Activated T-helper 1 cell treated with anti-CD3 and anti-CD28 coated beads, Interleukin-12 subunit alpha, Interleukin-12 subunit beta, Interleukin-2, Interleukin-4 antibody, amounts not matched to agents 30 ng/mL and 10 ng/mL and 1 ng/mL, durations not matched to agents 14 hours and 24 hours and 36 hours (primary cell): ENCODE data around the gene ENDOG. TPM values are rescaled to one million over a fixed set of nuclear protein-coding genes. Genes with fewer than 3 reads are reported as not detected.
"Not testable (repeated sequence)": the region's sequence is repeated elsewhere in the genome, so short reads cannot be mapped to it uniquely, and the experiment has no call there.

ENCODE experiments used
- DNase-seq: peaks from one replicate; pipeline ENCODE4 v3.0.0; 2021; ENCODE audit warnings: low spot score
- H3K27ac Mint-ChIP-seq: one replicate; pipeline ENCODE4 v1.8.0; 2021; ENCODE audit warnings: mild to moderate bottlenecking, mixed read lengths
- H3K27me3 Mint-ChIP-seq: one replicate; pipeline ENCODE4 v1.8.0; 2022; ENCODE audit warnings: mild to moderate bottlenecking, moderate library complexity, mixed read lengths; ENCODE audit not compliant: insufficient read depth
- H3K36me3 Mint-ChIP-seq: one replicate; pipeline ENCODE4 v1.8.0; 2021; ENCODE audit warnings: low read depth, mixed read lengths
- H3K4me1 Mint-ChIP-seq: one replicate; pipeline ENCODE4 v1.8.0; 2021; ENCODE audit warnings: low read depth, mixed read lengths
- H3K4me3 Mint-ChIP-seq: one replicate; pipeline ENCODE4 v1.8.0; 2021; ENCODE audit warnings: mild to moderate bottlenecking, moderate library complexity, mixed read lengths
- H3K9me3 Mint-ChIP-seq: one replicate; pipeline ENCODE4 v1.8.0; 2021; ENCODE audit warnings: mixed read lengths
- intact Hi-C: fragments of 100-400 bp; cut with micrococcal nuclease; formaldehyde crosslinking; loops from one replicate; pipeline ENCODE4 v1.15.1; 2024
- total RNA-seq: library from RNA; stranded (reverse); gene quantifications from 2 replicates; pipeline ENCODE4 v1.2.3, GENCODE V29; 2022

The ENDOG gene
- total RNA-seq = 22.1 and 26.2 TPM in 2 replicates

GRCh38 chr9:128818099-128818838 lies at the start of gene ENDOG:
Gene ENDOG, plus strand, starts transcription at chr9:128818500. Its CDS starts 185 bp downstream, at chr9:128818685.
- peak within 1 kb of the TSS; percentile 79 for H3K27ac Mint-ChIP-seq
- intact Hi-C loops = loop anchor here (1.0 to 5.0 kb wide), 13 partner anchors 11 to 361 kb away; partner anchors contain the start of genes DOLK, GLE1, LRRC8A and MIGA2
- peak within 1 kb of the TSS; percentile 88 for H3K4me3 Mint-ChIP-seq
- DNase-seq = peak; percentile 99
- H3K4me1 Mint-ChIP-seq = peaks cover 14% of the 10 kb centered on the region
- no peaks in the 10 kb centered on the region for H3K9me3 Mint-ChIP-seq
- H3K36me3 Mint-ChIP-seq = peaks cover 16% of the 10 kb centered on the region
- H3K27me3 Mint-ChIP-seq = no peaks in the 10 kb centered on the region

GRCh38 chr9:128768606-128769005 lies 49.7 kb upstream of the ENDOG start:
- Mint-ChIP-seq H3K27ac (no peak overlapping the region), H3K9me3 (no peaks in the 10 kb centered on the region), H3K27me3 (no peaks in the 10 kb centered on the region), H3K4me1 (peaks cover 14% of the 10 kb centered on the region), H3K4me3 (no peak overlapping the region), H3K36me3 (no peaks in the 10 kb centered on the region)
- intact Hi-C loops = no loop called here
- no peak for DNase-seq

- peaks cover 5% of the 10 kb centered on the region for H3K9me3 Mint-ChIP-seq
- intact Hi-C loops = loop anchor here (1.0 to 10.0 kb wide), 12 partner anchors 17 to 448 kb away; partner anchors contain the start of genes COQ4, DOLK, DYNC2I2 and ENDOG
- peak overlapping the region; percentile 98 for H3K4me3 Mint-ChIP-seq
- H3K27me3 Mint-ChIP-seq = no peaks in the 10 kb centered on the region
- H3K27ac Mint-ChIP-seq = peak overlapping the region; percentile 95
- DNase-seq = no peak
- H3K36me3 Mint-ChIP-seq = peaks cover 1% of the 10 kb centered on the region
- peaks cover 14% of the 10 kb centered on the region for H3K4me1 Mint-ChIP-seq
Observed at GRCh38 chr9:128770286-128771030, 47.8 kb upstream of the ENDOG start.

GRCh38 chr9:128771094-128771721 lies 47.1 kb upstream of the ENDOG start:
- intact Hi-C loops = loop anchor here (1.0 to 10.0 kb wide), 11 partner anchors 16 to 449 kb away; partner anchors contain the start of genes COQ4, DOLK, DYNC2I2 and ENDOG
- DNase-seq = peak; percentile 11
- Mint-ChIP-seq H3K4me1 (peaks cover 14% of the 10 kb centered on the region), H3K4me3 (peak overlapping the region; percentile 98), H3K27me3 (no peaks in the 10 kb centered on the region), H3K9me3 (peaks cover 5% of the 10 kb centered on the region), H3K27ac (peak overlapping the region; percentile 95), H3K36me3 (peaks cover 1% of the 10 kb centered on the region)

- H3K27me3 Mint-ChIP-seq = no peaks in the 10 kb centered on the region
- H3K4me1 Mint-ChIP-seq = peaks cover 14% of the 10 kb centered on the region
- peaks cover 1% of the 10 kb centered on the region for H3K36me3 Mint-ChIP-seq
- H3K4me3 Mint-ChIP-seq = peak within 1 kb of the TSS; percentile 98
- DNase-seq = peak; percentile 92
- H3K9me3 Mint-ChIP-seq = peaks cover 5% of the 10 kb centered on the region
- intact Hi-C loops = loop anchor here (1.0 to 10.0 kb wide), 11 partner anchors 15 to 450 kb away; partner anchors contain the start of genes COQ4, DOLK, DYNC2I2 and ENDOG
- peak within 1 kb of the TSS; percentile 95 for H3K27ac Mint-ChIP-seq
Observed at GRCh38 chr9:128771745-128772519, 46.4 kb upstream of the ENDOG start, which contains the start of gene ZER1. Gene ZER1, minus strand, starts transcription at chr9:128771927. Its CDS starts 16,362 bp downstream, at chr9:128755565.

- Mint-ChIP-seq H3K4me3 (peak overlapping the region; percentile 76), H3K9me3 (peaks cover 5% of the 10 kb centered on the region), H3K27me3 (no peaks in the 10 kb centered on the region), H3K4me1 (peaks cover 14% of the 10 kb centered on the region), H3K36me3 (peaks cover 1% of the 10 kb centered on the region), H3K27ac (no peak overlapping the region)
- intact Hi-C loops = loop anchor here (5.0 to 10.0 kb wide), 6 partner anchors 109 to 451 kb away; partner anchors contain the start of genes COQ4, DYNC2I2, KYAT1 and LRRC8A
- no peak for DNase-seq
Observed at GRCh38 chr9:128773049-128773448, 45.3 kb upstream of the ENDOG start.

DNA sequence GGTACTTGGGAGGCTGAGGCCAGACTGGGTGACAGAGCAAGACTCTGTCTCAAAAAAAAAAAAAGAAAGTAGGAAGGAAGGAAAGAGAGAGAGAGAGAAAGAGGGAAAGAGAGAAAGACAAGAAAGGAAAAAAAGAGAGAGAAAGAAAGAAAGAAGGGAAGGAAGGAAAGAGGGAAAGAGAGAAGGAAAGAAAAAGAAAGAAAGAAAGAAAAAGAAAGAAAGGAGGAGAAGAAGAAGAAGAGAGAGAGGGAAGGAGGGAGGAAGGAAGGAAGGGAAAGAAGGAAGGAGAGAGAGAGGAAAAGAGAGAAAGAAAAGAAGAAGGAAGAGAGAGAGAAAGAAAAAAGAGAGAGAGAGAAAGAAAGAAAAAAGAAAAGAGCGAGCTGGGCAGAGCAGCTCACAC lies 43.5 kb upstream of the ENDOG start:
- H3K36me3 Mint-ChIP-seq = peaks cover 1% of the 10 kb centered on the region
- DNase-seq = no peak
- H3K27me3 Mint-ChIP-seq = no peaks in the 10 kb centered on the region
- no peak overlapping the region for H3K27ac Mint-ChIP-seq
- H3K4me3 Mint-ChIP-seq = no peak overlapping the region
- intact Hi-C loops = loop anchor here (5.0 to 10.0 kb wide), 6 partner anchors 107 to 453 kb away; partner anchors contain the start of genes COQ4, DYNC2I2, KYAT1 and LRRC8A
- H3K9me3 Mint-ChIP-seq = peaks cover 5% of the 10 kb centered on the region
- peaks cover 14% of the 10 kb centered on the region for H3K4me1 Mint-ChIP-seq

DNA sequence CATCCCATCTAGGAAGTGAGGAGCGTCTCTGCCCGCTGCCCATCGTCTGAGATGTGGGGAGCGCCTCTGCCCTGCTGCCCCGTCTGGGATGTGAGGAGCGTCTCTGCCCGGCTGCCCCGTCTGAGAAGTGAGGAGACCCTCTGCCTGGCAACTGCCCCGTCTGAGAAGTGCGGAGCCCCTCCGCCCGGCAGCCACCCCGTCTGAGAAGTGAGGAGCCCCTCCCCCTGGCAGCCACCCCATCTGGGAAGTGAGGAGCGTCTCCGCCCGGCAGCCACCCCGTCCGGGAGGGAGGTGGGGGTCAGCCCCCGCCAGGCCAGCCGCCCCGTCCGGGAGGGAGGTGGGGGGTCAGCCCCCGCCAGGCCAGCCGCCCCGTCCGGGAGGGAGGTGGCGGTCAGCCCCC lies 38.2 kb upstream of the ENDOG start:
- H3K36me3 Mint-ChIP-seq, H3K27me3 Mint-ChIP-seq, H3K4me1 Mint-ChIP-seq, intact Hi-C loops, H3K27ac Mint-ChIP-seq, H3K4me3 Mint-ChIP-seq, DNase-seq, H3K9me3 Mint-ChIP-seq: not testable (repeated sequence)

- Mint-ChIP-seq H3K27me3 (no peaks in the 10 kb centered on the region), H3K27ac (no peak overlapping the region), H3K9me3 (peaks cover 3% of the 10 kb centered on the region), H3K36me3 (no peaks in the 10 kb centered on the region), H3K4me3 (no peak overlapping the region), H3K4me1 (peaks cover 7% of the 10 kb centered on the region)
- intact Hi-C loops = no loop called here
- no peak for DNase-seq
Observed at GRCh38 chr9:128781187-128782070, 36.9 kb upstream of the ENDOG start.

DNA sequence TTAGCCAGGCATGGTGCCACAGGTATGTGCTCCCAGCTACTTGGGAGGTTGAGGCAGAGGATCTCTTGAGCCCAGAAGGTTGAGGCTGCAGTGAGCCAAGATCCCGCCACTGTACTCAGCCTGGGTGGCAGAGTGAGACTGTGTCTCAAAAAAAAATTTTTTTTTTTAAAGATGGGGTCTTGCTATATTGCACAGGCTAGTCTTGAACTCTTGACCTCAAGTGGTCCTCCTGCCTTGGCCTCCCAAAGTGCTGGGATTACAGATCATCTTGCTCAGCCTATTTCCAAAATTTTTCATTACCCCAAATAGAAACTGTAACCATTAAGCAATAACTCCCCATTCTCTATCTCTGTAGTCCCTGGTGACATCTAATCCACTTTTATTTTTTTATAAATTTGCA lies 35.6 kb upstream of the ENDOG start:
- Mint-ChIP-seq H3K36me3 (peaks cover 1% of the 10 kb centered on the region), H3K4me1 (peaks cover 13% of the 10 kb centered on the region), H3K27ac (no peak overlapping the region)

DNA sequence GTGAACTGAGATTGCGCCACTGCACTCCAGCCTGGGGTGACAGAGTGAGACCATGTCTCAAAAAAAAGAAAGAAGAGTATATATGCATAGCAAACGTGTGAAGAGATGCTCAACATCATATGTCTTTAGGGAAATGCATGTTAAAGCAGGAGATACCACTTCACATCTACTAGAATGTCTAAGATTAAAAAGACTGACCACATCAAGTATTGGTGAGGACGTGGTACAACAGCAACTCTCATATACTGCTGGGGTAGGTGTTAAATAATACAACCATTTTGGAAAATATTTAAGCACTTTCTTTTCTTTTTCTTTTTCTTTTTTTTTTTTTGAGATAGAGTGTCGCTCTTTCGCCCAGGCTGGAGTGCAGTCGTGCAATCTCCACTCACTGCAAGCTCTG lies 32.9 kb upstream of the ENDOG start:
- DNase-seq = no peak
- Mint-ChIP-seq H3K27me3 (no peaks in the 10 kb centered on the region), H3K9me3 (peaks cover 3% of the 10 kb centered on the region), H3K4me3 (peak overlapping the region; percentile 30), H3K36me3 (peaks cover 5% of the 10 kb centered on the region), H3K4me1 (peaks cover 22% of the 10 kb centered on the region), H3K27ac (no peak overlapping the region)
- intact Hi-C loops = loop anchor here (5.0 kb wide), 2 partner anchors 83 to 138 kb away; partner anchors contain the start of gene PKN3

More for the DNA sequence above, 35.6 kb upstream of the ENDOG start:
- intact Hi-C loops = no loop called here
- H3K9me3 Mint-ChIP-seq = peaks cover 3% of the 10 kb centered on the region
- no peak overlapping the region for H3K4me3 Mint-ChIP-seq
- no peak for DNase-seq
- no peaks in the 10 kb centered on the region for H3K27me3 Mint-ChIP-seq
